GM10266 (cell line): ENCODE results near the gene MXI1.

Source experiments
- DNase-seq: peaks from one replicate; pipeline ENCODE4 v3.0.0; 2012; ENCODE audit errors: extremely low spot score
- TF ChIP-seq, protein P1 (sequence below): IDR thresholded peaks from 2 replicates; pipeline ENCODE4 v1.5.1; 2012; ENCODE audit warnings: mild to moderate bottlenecking, low read depth; ENCODE audit not compliant: control insufficient read depth, insufficient read depth; ENCODE audit errors: missing control alignments

MXI1 gene

GRCh38 chr10:110285501-110285900 lies 78.1 kb downstream of the MXI1 start:
- DNase-seq, result no peak
- TF ChIP-seq, protein P1, sequence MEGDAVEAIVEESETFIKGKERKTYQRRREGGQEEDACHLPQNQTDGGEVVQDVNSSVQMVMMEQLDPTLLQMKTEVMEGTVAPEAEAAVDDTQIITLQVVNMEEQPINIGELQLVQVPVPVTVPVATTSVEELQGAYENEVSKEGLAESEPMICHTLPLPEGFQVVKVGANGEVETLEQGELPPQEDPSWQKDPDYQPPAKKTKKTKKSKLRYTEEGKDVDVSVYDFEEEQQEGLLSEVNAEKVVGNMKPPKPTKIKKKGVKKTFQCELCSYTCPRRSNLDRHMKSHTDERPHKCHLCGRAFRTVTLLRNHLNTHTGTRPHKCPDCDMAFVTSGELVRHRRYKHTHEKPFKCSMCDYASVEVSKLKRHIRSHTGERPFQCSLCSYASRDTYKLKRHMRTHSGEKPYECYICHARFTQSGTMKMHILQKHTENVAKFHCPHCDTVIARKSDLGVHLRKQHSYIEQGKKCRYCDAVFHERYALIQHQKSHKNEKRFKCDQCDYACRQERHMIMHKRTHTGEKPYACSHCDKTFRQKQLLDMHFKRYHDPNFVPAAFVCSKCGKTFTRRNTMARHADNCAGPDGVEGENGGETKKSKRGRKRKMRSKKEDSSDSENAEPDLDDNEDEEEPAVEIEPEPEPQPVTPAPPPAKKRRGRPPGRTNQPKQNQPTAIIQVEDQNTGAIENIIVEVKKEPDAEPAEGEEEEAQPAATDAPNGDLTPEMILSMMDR, result no peak

GRCh38 chr10:110286841-110287240 lies 79.4 kb downstream of the MXI1 start:
- no peak for DNase-seq
- TF ChIP-seq, protein P1, result no peak

DNA sequence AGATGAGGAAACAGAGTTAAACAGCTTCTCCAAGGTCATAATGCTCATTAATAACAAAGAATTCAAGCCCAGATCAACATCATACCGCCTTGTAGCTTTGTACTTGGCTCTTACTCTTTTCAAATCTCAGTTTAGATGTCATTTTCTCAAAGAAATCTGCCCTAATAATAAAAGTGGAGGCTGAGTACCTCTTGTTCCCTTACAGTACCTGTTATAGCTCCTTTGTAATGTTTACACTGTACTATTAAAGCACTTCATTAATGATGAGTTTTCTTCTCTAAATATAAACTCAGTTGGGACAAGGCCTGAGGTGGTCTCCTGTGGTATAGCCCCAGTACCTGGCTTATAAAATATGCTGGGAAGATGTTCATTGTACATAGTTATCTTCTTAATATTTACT lies 89.6 kb downstream of the MXI1 start:
- DNase-seq, result no peak
- TF ChIP-seq, protein P1, result no peak

DNA sequence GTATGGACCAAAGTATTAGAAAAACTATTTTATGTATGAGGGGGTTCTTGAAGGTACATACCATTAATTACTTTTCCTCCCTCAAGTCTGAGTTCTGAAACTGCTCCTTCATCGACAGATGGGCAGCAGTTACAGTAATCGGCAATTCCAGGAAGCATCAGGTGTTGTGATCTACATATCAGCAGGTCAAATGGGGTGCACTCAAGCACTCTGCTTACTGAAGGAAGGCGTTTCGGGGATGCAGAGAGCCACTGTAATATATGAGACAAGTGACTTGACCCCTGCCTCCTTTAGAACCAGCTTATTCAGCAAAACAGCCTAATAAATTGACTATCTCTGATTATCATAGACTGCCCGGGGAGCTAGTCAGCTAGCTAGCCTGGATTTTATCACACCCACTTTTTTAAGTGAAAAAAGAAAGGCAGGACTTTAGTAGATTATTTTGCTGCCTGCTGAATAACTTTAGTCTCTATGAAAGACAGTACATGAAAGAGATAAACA lies 93.1 kb downstream of the MXI1 start:
- DNase-seq, result no peak
- TF ChIP-seq, protein P1, result no peak

DNA sequence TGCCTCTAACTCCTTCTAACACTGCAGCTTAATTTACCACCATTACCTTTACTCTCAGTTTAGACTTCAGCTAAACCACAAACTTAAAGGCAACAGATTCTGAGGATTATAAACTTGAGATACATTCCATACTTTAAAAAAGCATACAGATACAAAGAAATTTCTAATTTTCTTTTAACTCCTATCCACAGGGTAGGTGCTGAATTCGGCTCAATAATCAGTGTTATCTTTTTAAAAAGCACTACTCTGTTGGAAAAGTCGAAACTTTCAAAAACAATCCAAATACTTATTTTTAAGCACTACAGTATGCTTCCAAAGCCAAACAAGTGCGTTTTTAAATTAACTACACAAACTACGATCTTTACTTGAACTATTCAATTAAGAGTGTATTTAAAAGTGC lies 96.3 kb downstream of the MXI1 start:
- DNase-seq, result no peak
- TF ChIP-seq, protein P1, result no peak

GRCh38 chr10:110304394-110304779 lies 97.0 kb downstream of the MXI1 start:
- TF ChIP-seq, protein P1, result no peak
- DNase-seq, result no peak

DNA sequence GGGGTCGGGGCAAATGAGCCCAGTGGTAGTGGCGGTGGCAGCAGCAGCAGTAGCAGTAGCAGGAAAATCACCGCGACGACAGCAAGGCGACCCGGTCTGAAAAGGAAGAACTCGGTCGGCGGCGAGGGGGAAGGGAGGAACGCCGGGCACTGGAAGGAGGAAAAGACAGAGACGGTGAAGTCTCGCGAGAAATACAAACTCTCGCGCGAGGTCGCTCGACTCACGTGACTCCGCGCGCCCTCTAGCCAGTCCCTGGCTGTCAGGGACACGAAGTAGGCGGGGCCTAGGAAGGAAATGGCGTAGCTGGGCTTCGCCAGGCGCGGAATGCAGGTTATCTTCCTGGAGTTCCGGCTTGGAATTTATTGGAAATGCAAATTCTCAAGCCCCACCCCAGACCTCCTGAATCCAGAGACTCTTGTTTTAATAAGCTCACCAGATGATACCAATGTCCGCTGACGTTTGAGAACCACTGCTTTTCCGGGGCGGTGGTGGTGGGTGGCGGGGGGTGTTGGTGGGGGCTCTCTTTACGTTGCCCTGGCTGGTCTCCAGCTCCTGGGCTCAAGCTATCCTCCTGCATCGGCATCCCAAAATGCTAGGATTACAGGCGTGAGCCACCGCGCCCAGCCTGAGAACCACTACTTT lies 97.5 kb downstream of the MXI1 start, which contains the start of gene SMNDC1:
TSS of gene SMNDC1 (minus strand) at position 141 of the 642 bp plus-strand sequence. CDS start 1,333 bp downstream, outside the sequence.
- DNase-seq, result peak; percentile 98
- TF ChIP-seq, protein P1, result no peak
